G401.6 (cell line): Measurements from ENCODE around the gene NLRP13.

Source experiments
- FAIRE-seq: peaks from 2 replicates; lab custom pipeline; 2012; peaks lifted over from hg19 to GRCh38; lab: Jason Lieb, UNC

NLRP13 gene

DNA sequence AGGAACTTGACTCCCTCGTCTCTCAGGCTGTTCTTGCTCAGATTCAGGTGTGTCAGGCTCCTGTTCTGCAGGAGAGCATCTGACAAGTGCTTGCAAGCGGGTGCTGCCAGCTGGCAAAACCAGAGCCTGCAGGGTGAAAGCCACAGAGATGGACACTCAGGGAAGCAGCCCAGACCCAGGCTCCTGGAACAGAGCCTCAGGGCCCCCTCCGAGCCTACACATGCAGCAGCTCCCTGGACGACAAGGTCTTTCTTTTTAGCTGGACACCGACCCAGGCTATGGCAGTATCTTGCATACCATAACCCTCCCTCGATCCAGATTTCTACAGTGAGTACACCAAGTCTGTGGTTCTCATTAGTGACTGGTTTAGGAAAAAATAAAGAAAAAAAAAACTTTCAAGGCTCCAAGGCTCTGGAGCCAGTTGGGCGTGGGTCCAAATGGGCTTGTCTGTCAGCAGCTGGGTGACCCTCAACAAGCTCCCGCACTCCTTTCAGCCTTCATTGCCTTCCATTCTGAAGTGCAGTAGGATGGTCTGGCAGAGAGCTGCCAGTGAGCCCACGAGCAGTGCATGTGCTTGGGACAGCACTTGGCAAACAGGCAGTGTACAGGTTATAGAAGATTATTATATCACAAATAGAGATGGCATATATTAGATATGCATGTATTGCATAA is 29.9 kb downstream of the NLRP13 start:
- no peak for FAIRE-seq

DNA sequence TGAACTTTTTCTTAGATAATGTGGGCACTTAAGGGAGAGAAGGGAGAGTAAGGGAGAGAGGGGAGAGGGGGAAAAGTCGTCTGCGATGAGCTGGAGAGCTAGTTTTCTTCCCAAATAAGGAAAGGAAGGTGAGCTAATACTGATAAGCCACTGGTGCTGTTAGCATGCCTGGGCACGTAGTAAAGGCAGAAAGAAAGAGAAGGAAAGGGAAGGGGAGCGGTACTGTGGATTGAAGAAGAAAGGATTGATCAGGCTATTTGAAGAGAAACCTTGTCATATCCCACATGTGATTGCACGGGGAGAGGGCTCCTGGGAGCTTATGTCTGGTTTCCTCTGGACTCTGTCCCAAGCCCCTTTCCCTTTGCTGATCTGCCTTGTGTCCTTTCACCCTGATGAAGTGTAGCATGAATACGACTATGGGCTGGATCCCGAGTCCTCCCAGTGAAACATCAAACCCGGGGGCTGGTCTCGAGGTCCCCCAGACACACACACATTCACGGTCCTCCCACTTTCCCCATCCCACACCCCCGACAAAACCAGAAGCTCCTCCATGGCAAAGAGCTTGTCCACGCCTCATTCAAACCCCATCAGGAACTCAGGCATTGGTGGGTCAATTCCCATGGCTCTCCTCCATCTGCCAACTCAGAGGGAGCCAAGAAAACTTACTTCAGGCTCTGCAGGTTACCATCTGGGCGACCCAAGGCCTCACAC is 30.6 kb downstream of the NLRP13 start:
- no peak for FAIRE-seq

DNA sequence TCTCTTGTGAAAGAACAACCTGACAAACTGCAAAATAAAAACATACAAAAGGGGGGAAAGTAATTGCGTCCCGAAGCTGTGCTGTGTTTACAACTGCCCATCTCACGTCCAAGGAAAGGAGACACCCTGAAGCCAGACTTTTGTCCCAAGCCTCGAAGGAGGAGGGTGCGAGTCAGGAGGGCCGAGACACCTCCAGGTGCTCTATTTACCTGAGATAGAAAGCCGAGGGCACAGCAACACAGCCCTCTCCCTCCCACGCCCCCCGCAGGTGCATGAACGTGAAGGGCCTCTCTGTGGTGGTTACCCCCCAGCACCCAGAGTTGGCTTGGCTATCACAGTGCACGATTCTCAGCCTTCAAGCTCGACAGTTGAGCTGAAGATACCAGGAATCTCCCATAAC is 33.2 kb downstream of the NLRP13 start:
- FAIRE-seq, result no peak

DNA sequence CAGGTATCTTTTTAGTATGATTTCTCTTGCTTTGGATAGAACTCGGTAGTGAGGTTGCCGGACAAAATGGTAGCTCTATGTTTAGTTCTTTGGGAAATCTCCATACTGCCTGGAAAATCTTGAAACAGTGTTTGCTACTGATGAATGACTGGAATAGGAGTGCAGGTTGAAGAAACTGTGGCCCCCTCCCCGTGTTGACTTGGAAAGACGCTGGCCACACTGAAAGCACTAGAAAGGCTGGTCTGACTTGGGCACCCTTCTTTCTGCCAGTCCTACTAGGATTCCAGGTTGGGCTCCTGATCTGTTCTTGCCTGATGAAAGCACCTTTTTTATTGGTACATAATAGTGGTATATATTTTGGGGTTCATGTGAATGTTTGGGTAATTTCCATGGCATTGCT is 49.5 kb downstream of the NLRP13 start:
- no peak for FAIRE-seq

DNA sequence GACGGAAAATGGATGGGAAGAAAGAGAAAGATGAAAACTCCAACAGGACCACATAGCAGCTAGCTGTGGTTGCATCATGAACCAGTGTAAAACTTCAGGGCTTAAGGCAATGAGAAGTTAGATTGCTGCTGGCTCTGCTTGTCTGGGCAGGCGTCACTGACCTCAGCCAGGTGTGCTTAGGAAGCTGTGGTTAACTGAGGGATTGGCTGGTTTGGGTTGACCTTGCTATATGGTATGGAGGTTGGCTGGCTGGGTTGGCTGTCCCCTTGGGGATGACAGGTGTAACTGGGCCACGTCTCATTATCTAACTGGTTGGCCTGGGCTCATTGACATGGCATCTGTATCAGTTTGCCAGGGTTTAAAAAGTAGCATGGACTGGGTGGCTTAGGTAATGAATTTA is 54.9 kb downstream of the NLRP13 start:
- FAIRE-seq, result no peak

DNA sequence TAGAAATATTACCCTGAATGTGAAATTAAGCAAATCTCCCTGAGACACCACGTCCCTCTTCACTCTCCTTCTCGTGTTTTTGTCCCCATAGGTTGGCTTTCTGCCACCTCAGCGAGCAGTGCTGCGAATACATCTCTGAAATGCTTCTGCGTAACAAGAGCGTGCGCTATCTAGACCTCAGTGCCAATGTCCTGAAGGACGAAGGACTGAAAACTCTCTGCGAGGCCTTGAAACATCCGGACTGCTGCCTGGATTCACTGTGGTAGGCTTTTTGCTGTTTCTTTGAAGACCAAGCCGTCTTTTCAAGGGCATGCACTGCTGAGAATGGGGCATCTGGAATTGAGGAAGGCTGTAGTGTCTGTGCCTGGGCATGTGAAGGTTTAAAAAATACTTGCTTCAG is 61.4 kb downstream of the NLRP13 start:
- no peak for FAIRE-seq

DNA sequence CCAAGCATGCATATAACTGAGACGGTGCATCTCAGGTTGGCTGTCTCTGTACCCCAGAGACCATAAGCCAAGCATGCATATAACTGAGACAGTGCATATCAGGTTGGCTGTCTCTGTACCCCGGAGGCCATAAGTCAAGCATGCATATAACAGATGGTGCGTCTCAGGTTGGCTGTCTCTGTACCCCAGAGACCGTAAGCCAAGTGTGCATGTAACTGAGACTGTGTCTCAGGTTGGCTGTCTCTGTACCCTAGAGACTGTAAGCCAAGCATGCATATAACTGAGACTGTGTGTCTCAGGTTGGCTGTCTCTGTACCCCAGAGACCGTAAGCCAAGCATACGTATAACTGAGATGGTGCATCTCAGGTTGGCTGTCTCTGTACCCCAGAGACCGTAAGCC is 65.0 kb downstream of the NLRP13 start:
- FAIRE-seq, result no peak

DNA sequence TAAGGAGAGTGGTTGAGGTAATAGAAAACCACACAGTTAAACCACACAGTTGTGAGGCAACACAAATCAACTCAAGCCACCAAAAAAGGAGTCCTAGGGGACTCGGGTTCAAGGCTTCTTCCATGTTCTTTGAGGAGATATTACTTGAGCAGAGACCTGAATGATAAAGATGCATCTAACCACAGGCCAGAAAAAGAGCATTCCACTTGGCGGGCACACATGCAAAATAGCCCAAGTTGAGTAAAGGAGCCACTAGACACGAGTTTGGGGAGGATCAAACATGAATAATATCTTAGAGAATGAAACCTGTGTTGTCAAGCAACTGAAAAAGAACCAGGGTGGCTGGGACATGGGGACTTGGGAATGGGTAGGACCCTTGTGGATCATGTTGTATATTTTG is 65.6 kb downstream of the NLRP13 start:
- no peak for FAIRE-seq

DNA sequence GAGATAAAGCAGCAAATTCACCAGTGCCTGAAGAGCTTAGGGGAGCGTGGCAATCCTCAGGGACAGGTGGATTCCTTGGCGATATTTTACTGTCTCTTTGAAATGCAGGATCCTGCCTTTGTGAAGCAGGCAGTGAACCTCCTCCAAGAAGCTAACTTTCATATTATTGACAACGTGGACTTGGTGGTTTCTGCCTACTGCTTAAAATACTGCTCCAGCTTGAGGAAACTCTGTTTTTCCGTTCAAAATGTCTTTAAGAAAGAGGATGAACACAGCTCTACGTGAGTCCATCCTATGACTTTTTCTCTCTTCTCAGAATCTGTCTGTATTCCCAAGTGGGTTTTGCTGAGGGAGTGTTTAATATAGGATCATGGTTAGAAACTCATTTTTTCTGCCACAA is 73.2 kb downstream of the NLRP13 start:
- FAIRE-seq, result no peak

DNA sequence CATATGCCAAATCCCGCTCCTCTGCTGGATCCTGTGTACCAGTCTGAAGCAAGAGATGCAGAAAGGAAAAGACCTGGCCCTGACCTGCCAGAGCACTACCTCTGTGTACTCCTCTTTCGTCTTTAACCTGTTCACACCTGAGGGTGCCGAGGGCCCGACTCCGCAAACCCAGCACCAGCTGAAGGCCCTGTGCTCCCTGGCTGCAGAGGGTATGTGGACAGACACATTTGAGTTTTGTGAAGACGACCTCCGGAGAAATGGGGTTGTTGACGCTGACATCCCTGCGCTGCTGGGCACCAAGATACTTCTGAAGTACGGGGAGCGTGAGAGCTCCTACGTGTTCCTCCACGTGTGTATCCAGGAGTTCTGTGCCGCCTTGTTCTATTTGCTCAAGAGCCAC is 73.7 kb downstream of the NLRP13 start:
- FAIRE-seq, result no peak

DNA sequence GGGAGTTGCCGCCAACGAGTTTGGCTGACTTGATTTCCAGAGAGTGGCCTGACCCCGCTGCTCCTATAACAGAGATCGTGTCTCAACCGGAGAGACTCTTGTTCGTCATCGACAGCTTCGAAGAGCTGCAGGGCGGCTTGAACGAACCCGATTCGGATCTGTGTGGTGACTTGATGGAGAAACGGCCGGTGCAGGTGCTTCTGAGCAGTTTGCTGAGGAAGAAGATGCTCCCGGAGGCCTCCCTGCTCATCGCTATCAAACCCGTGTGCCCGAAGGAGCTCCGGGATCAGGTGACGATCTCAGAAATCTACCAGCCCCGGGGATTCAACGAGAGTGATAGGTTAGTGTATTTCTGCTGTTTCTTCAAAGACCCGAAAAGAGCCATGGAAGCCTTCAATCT is 74.2 kb downstream of the NLRP13 start:
- FAIRE-seq, result no peak

DNA sequence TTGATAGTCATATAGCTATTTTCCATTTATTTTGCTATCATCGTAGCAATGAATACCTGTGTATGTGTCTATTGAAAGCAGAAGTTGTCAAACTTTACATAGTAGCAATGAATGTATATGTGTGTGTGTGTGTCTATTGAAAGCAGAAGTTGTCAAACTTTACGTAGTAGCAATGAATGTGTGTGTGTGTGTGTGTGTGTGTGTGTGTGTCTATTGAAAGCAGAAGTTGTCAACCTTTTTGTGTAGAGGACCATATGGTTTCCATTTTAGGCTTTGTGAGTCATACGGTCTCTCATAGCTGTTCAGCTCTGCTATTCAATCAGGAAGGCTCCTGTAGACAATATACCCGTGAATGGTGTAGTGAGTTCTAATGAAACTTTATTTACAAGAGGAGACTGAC is 75.0 kb downstream of the NLRP13 start:
- no peak for FAIRE-seq

DNA sequence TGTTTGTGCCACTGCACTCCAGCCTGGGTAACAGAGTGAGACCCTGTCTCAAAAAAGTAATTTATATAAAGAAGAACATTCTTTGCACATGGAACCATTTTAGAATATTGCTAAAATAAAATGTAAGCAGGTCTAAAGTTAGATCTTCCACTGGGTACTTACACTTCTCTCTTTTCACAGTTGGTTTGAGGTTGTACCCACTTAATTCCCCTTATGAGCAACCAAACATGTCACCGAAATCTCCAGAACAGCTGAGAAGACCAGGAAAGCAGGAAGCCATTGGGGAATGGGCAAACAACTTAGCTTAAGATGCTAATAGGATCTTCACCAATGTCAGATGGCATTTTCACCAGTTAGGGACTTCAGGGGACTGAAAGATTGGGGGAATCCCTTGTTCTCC is 77.0 kb downstream of the NLRP13 start:
- no peak for FAIRE-seq
